Smooth muscle cell of the pulmonary artery (primary cell): ENCODE measurements around the gene KLK3. TPM values are rescaled to one million over a fixed set of nuclear protein-coding genes. Genes with fewer than 3 reads are reported as not detected.

ENCODE experiments used
- total RNA-seq: library from RNA; depleted of rRNA; stranded (reverse); fragments of >200 nt; gene quantifications from 2 replicates; pipeline ENCODE4 v1.2.3, GENCODE V29; 2014

Gene KLK3
- not detected in 2 replicates for total RNA-seq

DNA sequence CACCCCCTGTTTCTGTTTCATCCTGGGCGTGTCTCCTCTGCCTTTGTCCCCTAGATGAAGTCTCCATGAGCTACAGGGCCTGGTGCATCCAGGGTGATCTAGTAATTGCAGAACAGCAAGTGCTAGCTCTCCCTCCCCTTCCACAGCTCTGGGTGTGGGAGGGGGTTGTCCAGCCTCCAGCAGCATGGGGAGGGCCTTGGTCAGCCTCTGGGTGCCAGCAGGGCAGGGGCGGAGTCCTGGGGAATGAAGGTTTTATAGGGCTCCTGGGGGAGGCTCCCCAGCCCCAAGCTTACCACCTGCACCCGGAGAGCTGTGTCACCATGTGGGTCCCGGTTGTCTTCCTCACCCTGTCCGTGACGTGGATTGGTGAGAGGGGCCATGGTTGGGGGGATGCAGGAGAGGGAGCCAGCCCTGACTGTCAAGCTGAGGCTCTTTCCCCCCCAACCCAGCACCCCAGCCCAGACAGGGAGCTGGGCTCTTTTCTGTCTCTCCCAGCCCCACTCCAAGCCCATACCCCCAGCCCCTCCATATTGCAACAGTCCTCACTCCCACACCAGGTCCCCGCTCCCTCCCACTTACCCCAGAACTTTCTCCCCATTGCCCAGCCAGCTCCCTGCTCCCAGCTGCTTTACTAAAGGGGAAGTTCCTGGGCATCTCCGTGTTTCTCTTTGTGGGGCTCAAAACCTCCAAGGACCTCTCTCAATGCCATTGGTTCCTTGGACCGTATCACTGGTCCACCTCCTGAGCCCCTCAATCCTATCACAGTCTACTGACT is at the start of gene KLK3:
Gene KLK3, plus strand, starts transcription at position 280 of the 775 bp plus-strand sequence. Its CDS starts 41 bp downstream, at position 321.

DNA sequence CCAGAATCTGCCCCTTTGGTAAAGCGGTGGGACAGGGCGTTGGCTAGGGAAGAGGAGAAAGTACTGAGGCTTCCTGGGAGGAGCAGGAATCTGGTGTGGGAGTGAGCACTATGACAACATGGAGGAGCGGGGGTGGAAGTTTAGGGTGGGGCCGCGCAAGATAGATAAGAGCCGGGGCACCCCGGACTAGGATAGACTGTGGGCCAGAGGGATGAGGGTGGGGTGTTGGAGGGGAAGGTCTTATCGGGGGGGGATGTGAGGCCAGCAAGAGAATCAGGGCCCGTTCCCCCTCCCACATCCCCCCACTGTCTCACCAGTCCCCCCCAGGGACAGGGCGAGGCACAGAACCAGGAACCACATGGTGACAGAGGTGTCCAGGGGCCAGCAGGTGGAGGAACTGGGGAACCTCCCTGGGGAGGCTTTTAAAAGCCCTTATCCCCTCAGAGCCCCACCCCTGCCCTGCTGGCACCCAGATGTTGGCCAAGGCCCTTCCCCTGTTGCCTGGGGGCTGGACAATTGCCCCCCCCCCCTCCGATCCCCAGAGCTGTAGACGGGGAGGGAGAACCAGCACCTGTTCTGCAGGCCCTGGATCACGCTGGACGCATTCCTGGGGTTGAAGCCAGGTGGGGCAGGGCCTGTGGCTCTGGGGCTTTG is 31.2 kb upstream of the KLK3 start, which contains the start of gene KLK1:
Gene KLK1, minus strand, starts transcription at position 399 of the 654 bp plus-strand sequence. Its CDS starts 39 bp downstream, at position 360.

GRCh38 chr19:50833117-50833801 is 21.5 kb upstream of the KLK3 start, which contains the start of gene KLK15:
Gene KLK15, minus strand, starts transcription at chr19:50833574. Its CDS starts 2,082 bp downstream, at chr19:50831492.

DNA sequence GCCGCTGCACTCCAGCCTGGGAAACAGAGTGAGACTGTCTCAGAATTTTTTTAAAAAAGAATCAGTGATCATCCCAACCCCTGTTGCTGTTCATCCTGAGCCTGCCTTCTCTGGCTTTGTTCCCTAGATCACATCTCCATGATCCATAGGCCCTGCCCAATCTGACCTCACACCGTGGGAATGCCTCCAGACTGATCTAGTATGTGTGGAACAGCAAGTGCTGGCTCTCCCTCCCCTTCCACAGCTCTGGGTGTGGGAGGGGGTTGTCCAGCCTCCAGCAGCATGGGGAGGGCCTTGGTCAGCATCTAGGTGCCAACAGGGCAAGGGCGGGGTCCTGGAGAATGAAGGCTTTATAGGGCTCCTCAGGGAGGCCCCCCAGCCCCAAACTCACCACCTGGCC is 18.3 kb downstream of the KLK3 start, which contains the start of gene KLK2:
Gene KLK2, plus strand, starts transcription at position 384 of the 400 bp plus-strand sequence. CDS start 35 bp downstream, outside the sequence.

Other genes starting within 250 kb of the KLK3 start
- 0.20 TPM in 2 replicates for gene SYT3, start 215.0 kb upstream of the KLK3 start, total RNA-seq
- not detected in 2 replicates for gene C19orf81, start 205.5 kb upstream of the KLK3 start, total RNA-seq
- 5.8 and 6.4 TPM in 2 replicates for gene SHANK1, start 135.1 kb upstream of the KLK3 start, total RNA-seq
- 69.0 and 84.0 TPM in 2 replicates for gene CLEC11A, start 131.6 kb upstream of the KLK3 start, total RNA-seq
- gene GPR32, start 84.5 kb upstream of the KLK3 start, total RNA-seq, result not detected in 2 replicates
- not detected in 2 replicates for gene ACP4, start 64.5 kb upstream of the KLK3 start, total RNA-seq
- gene KLK1, start 31.1 kb upstream of the KLK3 start, total RNA-seq, result not detected in 2 replicates
- gene KLK15, start 21.3 kb upstream of the KLK3 start, total RNA-seq, result not detected in 2 replicates
- gene KLK2, start 18.5 kb downstream of the KLK3 start, total RNA-seq, result not detected in 2 replicates
- gene KLK4, start 56.5 kb downstream of the KLK3 start, total RNA-seq, result not detected in 2 replicates
- not detected in 2 replicates for gene KLK5, start 98.1 kb downstream of the KLK3 start, total RNA-seq
- gene KLK6, start 114.7 kb downstream of the KLK3 start, total RNA-seq, result not detected in 2 replicates
- 0.13 TPM in 1 of 2 replicates, not detected in the other for gene KLK7, start 129.0 kb downstream of the KLK3 start, total RNA-seq
- not detected in 2 replicates for gene KLK8, start 146.7 kb downstream of the KLK3 start, total RNA-seq
- gene KLK10, start 164.8 kb downstream of the KLK3 start, total RNA-seq, result not detected in 2 replicates
- not detected in 2 replicates for gene KLK11, start 171.7 kb downstream of the KLK3 start, total RNA-seq
- not detected in 2 replicates for gene KLK12, start 180.1 kb downstream of the KLK3 start, total RNA-seq
- gene KLK13, start 210.2 kb downstream of the KLK3 start, total RNA-seq, result not detected in 2 replicates
- not detected in 2 replicates for gene KLK14, start 228.0 kb downstream of the KLK3 start, total RNA-seq